Measurements from ENCODE around the gene UGT1A10.

DNA sequence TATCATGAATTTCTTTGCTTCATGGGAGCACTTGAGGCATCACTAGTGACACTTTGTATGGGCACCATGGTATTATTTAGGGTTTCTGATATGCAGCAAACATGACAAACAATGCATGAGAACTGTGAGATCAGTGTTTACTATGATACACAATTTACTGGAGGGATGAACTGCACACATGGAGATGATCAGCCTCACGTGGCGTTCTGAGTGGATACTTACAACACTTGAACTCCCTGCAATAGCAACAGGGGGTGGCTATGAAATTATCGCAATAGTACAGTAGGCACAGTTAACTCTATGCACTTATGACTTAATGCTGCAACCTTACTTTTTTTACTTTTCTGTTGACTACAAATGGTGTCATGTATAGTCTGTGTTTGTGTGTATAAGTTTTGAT lies 37.3 kb upstream of the UGT1A10 start:
- TF ChIP-seq, protein P1, sequence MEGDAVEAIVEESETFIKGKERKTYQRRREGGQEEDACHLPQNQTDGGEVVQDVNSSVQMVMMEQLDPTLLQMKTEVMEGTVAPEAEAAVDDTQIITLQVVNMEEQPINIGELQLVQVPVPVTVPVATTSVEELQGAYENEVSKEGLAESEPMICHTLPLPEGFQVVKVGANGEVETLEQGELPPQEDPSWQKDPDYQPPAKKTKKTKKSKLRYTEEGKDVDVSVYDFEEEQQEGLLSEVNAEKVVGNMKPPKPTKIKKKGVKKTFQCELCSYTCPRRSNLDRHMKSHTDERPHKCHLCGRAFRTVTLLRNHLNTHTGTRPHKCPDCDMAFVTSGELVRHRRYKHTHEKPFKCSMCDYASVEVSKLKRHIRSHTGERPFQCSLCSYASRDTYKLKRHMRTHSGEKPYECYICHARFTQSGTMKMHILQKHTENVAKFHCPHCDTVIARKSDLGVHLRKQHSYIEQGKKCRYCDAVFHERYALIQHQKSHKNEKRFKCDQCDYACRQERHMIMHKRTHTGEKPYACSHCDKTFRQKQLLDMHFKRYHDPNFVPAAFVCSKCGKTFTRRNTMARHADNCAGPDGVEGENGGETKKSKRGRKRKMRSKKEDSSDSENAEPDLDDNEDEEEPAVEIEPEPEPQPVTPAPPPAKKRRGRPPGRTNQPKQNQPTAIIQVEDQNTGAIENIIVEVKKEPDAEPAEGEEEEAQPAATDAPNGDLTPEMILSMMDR (conservative IDR thresholded peaks at IDR 0.05; ENCODE audit: low read depth, low read length) = no peak
- TF ChIP-seq EZH2 (IDR thresholded peaks at IDR 0.05; ENCODE audit: borderline replicate concordance, low read depth, low read length, poor library complexity, severe bottlenecking) = no peak
